Measurements from ENCODE around the gene RBL2.
A peak's percentile ranks its signal among the peaks of the same experiment; 100 is the strongest.

Gene RBL2

DNA sequence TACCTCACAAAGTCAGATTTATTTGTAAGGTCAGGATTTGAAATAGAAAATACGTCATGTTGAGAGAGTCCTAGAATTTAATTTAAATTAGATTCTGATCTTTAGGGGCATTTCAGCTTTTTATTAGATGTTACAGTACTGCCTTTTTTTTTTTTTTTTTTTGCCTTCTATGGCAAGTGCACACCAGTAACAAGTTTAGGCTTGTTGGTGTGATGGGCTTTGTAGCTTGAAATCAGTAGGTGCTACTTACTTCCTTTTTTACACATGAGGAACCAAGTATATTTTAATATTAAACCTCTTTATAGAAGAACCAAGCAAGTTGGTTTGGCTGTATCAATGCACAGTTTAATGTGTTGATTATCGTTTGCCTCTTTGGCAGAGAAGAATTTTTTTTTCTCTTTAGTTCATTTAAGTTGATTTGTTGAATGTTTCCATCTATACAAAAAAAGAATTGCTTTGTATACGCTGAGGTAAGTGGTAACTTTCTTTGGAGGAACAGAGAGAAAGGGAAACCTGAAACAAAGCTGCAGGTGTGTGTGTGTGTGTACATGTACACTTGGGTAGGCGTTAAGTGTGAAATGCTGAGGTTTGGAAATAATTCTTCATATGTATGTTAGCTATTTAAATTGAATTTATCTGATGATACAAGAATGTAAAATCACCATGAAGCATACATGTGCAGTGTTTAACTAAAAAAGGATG lies 15.7 kb downstream of the RBL2 start:
- no peak for DNase-seq

- DNase-seq = no peak
Measured at GRCh38 chr16:53453928-53454327, 19.7 kb downstream of the RBL2 start.

DNA sequence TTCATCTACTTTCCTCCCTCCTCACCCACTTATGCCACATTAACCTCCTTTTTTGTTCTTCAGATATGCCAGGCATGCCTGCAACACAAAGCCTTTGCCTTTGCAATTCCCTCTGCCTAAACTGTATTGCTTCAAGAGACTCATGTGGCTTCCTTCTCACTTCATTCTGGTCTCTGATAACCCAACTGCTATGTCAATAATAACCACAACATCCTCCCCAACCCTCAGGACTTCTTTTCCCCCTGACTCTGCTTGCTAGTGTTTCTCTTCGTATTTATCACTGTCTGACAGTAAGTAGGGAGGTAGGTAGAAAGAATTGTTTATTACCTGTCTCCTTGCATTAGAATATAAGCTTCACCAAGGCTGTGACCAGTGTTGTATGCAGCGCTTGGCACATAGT lies 22.4 kb downstream of the RBL2 start:
- DNase-seq = no peak

DNA sequence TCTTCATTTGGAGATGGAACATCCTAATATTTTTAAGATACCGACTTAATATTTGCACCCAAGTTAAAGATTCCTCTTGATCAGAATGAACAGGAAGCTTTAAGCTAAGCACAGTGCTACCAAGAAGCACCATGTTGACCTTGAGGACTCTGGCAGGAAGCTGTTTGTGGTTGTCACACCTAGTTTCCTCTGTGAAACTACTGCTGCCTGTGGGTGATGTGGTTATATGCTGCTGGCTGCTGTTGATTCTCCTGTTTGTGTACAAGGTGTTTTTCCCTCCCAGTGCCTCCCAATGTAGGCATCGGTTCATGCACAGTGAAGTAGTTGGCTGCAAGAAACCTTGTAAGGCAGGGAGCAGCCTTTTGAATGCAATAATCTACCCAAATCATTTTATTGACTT lies 23.4 kb downstream of the RBL2 start:
- no peak for DNase-seq

DNA sequence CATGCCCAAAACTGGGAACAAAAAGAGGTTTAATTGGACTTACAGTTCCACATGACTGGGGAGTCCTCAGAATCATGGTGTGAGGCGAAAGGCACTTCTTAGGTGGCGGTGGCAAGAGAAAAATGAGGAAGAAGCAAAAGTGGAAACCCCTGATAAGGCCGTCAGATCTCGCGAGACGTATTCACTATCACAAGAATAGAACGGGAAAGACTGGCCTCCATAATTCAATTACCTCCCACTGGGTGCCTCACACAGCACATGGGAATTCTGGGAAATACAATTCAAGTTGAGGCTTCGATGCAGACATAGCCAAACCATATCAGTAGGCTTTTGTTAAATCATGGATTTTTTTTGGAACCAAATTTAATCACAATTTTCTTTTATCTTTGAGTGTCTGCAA lies 24.4 kb downstream of the RBL2 start:
- DNase-seq = no peak

DNA sequence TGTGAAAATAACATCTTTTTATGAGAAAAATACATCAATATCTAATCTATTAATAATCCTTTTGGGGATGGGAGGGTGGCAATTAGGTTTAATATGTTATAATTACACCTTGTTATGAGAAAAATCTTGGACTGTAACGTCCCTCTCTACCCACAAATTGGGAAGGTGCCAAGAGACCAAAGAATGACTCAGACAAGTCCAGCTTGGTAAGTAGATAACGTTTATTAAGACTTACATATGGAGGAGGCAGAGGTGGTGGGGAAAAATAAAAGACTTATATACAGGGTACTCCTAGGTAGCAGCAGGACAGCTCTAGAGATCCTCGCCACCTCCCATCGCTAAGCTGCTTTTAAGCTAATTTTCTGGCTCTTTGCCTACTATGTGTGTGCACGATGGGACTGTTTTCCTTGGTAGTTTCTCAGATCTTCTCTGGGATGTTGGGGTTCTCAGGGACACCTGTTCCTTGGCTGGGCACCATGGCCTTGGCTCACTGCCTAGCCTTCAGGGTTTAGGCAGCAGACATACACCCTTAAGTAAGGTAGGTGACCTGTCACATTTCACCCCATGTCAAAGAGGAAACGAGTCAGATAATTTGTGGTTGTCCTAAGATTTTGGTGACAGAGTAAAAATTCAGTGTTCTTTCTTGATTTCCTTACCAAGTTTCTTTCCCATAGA lies 31.5 kb downstream of the RBL2 start:
- DNase-seq = peak in 1 of 4 experiments; percentile 7

GRCh38 chr16:53476867-53477266 lies 42.6 kb downstream of the RBL2 start:
- no peak for DNase-seq

- DNase-seq = no peak
Measured at GRCh38 chr16:53478965-53479364, 44.7 kb downstream of the RBL2 start.

GRCh38 chr16:53480394-53480793 lies 46.1 kb downstream of the RBL2 start:
- DNase-seq = no peak

- DNase-seq = peak; percentile 73 to 89 (median 81)
Measured at GRCh38 chr16:53482123-53482522, 47.9 kb downstream of the RBL2 start.

GRCh38 chr16:53484542-53484941 lies 50.3 kb downstream of the RBL2 start:
- no peak for DNase-seq

DNA sequence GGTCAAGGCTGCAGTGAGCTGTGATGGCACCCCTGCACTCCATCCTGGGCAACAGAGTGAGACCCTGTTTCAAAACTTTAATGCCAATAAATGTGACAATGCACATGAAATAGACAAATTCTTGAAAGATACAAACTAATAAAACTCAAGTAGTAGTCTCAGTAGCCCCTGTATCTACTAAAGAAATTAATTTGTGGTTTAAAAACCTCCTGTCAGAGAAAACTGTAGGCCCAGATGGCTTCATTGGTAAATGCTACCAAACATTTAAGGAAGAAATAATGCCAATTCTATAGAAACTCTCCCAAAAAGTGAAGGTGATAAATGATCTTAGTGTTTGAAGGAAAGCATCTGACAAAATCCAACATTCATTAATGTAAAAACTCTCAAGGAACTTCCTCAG lies 52.0 kb downstream of the RBL2 start:
- DNase-seq = no peak

DNA sequence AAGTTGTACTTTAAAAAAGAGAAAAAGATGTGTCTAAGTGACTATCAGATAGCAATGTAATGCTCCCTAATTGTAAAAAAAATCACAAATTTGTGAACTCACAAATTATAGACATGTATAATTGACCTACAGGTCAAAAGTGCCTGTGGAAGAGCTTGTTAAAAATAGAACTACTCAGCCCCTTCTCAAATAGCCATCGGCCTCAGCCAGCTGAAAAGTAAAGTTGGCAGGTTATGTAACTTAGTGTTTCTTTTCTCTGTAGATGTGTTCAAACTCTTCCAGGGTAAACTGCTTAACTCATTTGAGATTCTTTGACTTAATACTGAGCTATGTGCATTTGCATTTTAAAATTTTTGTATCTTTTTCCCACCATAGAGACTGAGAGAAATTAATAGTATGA lies 55.5 kb downstream of the RBL2 start:
- no peak for DNase-seq

GRCh38 chr16:53492503-53492902 lies 58.2 kb downstream of the RBL2 start:
- no peak for DNase-seq

DNA sequence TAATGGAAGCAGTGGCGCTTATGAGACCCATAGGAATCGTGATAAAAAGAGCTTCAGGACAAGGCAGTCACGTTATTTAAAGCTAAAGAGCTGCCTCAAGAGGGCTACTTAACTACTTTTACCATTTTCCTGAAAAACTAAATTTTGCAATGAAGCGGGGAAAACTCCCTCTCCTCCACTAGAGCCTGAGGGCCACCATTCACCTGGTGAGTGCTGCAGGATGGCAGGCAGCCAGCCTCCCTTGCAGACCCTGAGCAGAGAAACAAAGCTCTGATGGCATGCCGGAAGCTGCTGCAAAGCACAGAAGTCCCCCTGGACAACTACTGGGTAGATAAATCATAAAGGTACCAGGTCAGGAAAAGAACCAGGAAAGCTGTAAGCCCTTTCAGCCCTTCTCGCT lies 60.4 kb downstream of the RBL2 start:
- DNase-seq = no peak

GRCh38 chr16:53495325-53495724 lies 61.1 kb downstream of the RBL2 start:
- no peak for DNase-seq

- DNase-seq = no peak
Measured at GRCh38 chr16:53498984-53499383, 64.7 kb downstream of the RBL2 start.

DNA sequence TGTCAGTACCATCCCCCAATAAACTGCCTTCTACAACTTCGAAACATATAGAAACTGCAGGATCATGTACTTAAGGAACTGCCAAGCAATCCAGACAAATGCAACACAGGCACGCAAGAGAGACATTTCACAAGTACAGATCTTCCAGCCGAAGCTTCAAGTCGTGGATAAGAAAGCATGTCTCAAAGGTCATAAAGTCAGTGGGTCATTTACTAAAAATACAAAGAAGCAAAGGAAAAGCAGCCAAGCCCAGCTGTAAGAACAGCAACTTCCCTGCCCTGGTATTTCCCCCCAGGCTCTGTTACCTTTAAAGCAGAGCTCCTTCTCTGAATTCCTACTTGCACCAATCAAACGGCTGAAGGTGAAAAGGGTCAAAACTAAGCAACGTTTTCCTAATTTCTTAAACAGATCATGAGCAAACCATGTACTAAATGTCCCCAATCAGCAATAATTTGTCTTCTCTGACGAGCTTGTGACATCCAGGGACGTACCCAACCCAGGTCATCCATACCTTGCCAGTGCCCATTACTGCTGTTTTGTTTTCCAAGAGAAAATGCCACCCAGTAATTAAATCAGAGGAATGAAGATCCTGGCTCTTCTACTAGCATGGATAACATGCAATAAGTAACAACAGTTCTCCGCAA lies 67.1 kb downstream of the RBL2 start:
- peak in 3 of 4 experiments; percentile 22 to 45 (median 43) for DNase-seq

GRCh38 chr16:53502331-53503269 lies 68.3 kb downstream of the RBL2 start, which contains the start of gene AKTIP:
TSS of gene AKTIP (minus strand) at chr16:53503209. CDS start at chr16:53500259, 2,950 bp downstream.
- peak; percentile 13 to 44 (median 29) for DNase-seq

DNA sequence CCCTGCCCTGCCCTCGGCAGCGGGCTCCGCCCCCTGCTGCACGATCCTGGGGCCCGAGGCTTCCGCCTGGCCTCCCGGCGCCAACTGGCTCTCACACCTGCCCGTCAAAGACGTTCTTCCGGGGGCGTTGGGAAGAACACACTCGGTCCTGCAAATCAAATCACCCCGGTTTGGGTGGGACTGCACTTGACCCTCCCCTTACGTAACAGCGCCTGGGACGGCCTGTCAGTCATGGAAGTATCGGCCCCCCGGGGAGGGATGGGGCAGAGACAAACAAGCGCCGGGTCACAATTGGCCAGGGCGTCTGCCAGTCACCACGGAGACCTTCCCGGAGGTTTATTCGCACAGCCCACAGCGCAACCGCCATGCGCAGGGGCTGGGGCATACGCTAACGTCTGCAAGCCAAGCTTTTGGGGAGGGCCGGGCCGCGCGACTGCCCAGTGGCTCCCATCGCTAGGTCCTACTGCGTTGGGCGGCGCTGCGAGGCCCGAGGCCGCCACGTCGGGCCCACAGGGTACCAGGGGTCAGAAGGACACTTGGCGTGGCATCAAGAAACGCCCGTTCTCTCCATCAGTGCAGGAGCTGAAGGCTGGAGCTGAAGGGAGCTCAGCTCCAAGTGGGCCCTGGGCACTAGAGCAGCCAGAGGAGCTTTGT lies 69.1 kb downstream of the RBL2 start:
- peak; percentile 100 for DNase-seq

GRCh38 chr16:53503991-53504663 lies 69.9 kb downstream of the RBL2 start:
- DNase-seq = peak; percentile 4 to 41 (median 30)

DNA sequence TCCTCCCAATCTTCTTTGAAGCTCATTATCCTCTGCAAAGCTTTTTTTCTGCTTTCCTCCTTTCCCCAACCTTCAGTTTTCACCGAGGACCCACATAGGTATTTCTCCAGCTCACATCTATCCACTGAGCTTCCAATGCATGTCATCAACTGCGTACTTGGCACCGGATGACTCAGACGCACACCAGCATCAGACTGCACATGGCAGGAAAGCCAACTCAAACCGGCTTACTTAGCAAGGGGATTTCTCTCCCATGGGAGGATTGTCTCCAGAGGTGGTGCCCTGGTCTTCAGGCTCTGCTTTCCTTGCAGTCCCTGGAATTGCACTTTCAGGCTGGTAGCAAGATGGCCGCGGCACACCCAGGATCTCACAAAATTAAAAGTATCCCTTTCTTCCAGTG lies 70.4 kb downstream of the RBL2 start:
- no peak for DNase-seq

All from suppressor macrophage (primary cell).